KMS-11 (cell line): ENCODE measurements around the gene BLACAT1.
"Not testable (repeated sequence)": the region's sequence is repeated elsewhere in the genome, so short reads cannot be mapped to it uniquely, and the experiment has no call there.

ENCODE experiments used
- H2AFZ ChIP-seq: fragments of 200-600 bp; sonication (generic); 2 replicates; pipeline ENCODE4 v1.6.1; 2016; ENCODE audit warnings: antibody characterized with exemption, mixed run types, low read depth
- H3K27ac ChIP-seq: fragments of 200-600 bp; sonication (generic); 2 replicates; pipeline ENCODE4 v1.6.1; 2016; ENCODE audit warnings: mild to moderate bottlenecking, mixed run types
- H3K27me3 ChIP-seq: fragments of 200-600 bp; sonication (generic); 2 replicates; pipeline ENCODE4 v1.6.1; 2017; ENCODE audit warnings: mild to moderate bottlenecking, low read depth, mixed run types, moderate library complexity; ENCODE audit not compliant: insufficient read depth
- H3K36me3 ChIP-seq: fragments of 200-600 bp; sonication (generic); 2 replicates; pipeline ENCODE4 v1.6.1; 2017; ENCODE audit warnings: mild to moderate bottlenecking, mixed run types; ENCODE audit not compliant: insufficient read depth
- H3K4me1 ChIP-seq: fragments of 200-600 bp; sonication (generic); 2 replicates; pipeline ENCODE4 v1.6.1; 2016; ENCODE audit warnings: mild to moderate bottlenecking, low read depth, mixed run types; ENCODE audit not compliant: poor library complexity, severe bottlenecking
- H3K4me2 ChIP-seq: fragments of 200-600 bp; sonication (generic); 2 replicates; pipeline ENCODE4 v1.7.0; 2016; ENCODE audit warnings: mild to moderate bottlenecking, mixed run types
- H3K4me3 ChIP-seq: fragments of 200-600 bp; sonication (generic); IDR thresholded peaks from 2 replicates; pipeline ENCODE4 v1.6.1; 2017; ENCODE audit warnings: low read depth, low read length, mixed read lengths; ENCODE audit not compliant: insufficient read depth
- H3K79me2 ChIP-seq: fragments of 200-600 bp; sonication (generic); 2 replicates; pipeline ENCODE4 v1.6.1; 2016; ENCODE audit warnings: low read depth, mixed run types; ENCODE audit not compliant: insufficient read depth
- H3K9ac ChIP-seq: fragments of 200-600 bp; sonication (generic); 2 replicates; pipeline ENCODE4 v1.6.1; 2016; ENCODE audit warnings: mild to moderate bottlenecking, mixed run types
- H4K20me1 ChIP-seq: fragments of 200-600 bp; sonication (generic); 2 replicates; pipeline ENCODE4 v1.6.1; 2016; ENCODE audit warnings: mild to moderate bottlenecking, mixed run types; ENCODE audit not compliant: insufficient read depth
- CTCF ChIP-seq: fragments of 200-600 bp; sonication (generic); conservative IDR thresholded peaks from 2 replicates; pipeline ENCODE4 v1.6.1; 2017; ENCODE audit warnings: low read depth, mild to moderate bottlenecking, antibody characterized with exemption, low read length, moderate library complexity, mixed read lengths

Gene BLACAT1

GRCh38 chr1:205435578-205436573 lies 20.0 kb downstream of the BLACAT1 start:
- H3K4me2 ChIP-seq = peak overlapping the region; percentile 61; the same call in 1 of the 2 replicates
- H3K27me3 ChIP-seq = peaks cover 6% of the 10 kb centered on the region; the same call in 1 of the 2 replicates

GRCh38 chr1:205434738-205435137 lies 21.1 kb downstream of the BLACAT1 start:
- no peaks in the 10 kb centered on the region for H4K20me1 ChIP-seq
- H3K36me3 ChIP-seq = no peaks in the 10 kb centered on the region
- peak overlapping the region; percentile 61 for H3K4me2 ChIP-seq
- TF ChIP-seq CTCF = no peak
- no peaks in the 10 kb centered on the region for H3K79me2 ChIP-seq
- H2AFZ ChIP-seq = peak overlapping the region; percentile 11; the same call in 1 of the 2 replicates
- H3K9ac ChIP-seq = no peak overlapping the region; the same call in 1 of the 2 replicates
- H3K4me3 ChIP-seq = no peak overlapping the region
- H3K4me1 ChIP-seq = peaks cover 51% of the 10 kb centered on the region
- H3K27me3 ChIP-seq = peaks cover 6% of the 10 kb centered on the region; the same call in 1 of the 2 replicates
- H3K27ac ChIP-seq = no peak overlapping the region

More at GRCh38 chr1:205435578-205436573, 20.0 kb downstream of the BLACAT1 start:
- Histone ChIP-seq H2AFZ (no peak overlapping the region), H4K20me1 (no peaks in the 10 kb centered on the region), H3K36me3 (no peaks in the 10 kb centered on the region), H3K9ac (no peak overlapping the region), H3K4me3 (no peak overlapping the region), H3K27ac (no peak overlapping the region), H3K4me1 (peaks cover 61% of the 10 kb centered on the region), H3K79me2 (no peaks in the 10 kb centered on the region)
- no peak for TF ChIP-seq CTCF

GRCh38 chr1:205432692-205433091 lies 23.2 kb downstream of the BLACAT1 start:
- not testable (repeated sequence) for H3K9ac ChIP-seq, H3K27me3 ChIP-seq, H3K36me3 ChIP-seq, H3K4me3 ChIP-seq, H3K27ac ChIP-seq, H2AFZ ChIP-seq, H3K79me2 ChIP-seq, H4K20me1 ChIP-seq, H3K4me2 ChIP-seq
- H3K4me1 ChIP-seq = peaks cover 47% of the 10 kb centered on the region

- Histone ChIP-seq H3K4me3 (no peak overlapping the region), H3K9ac (no peak overlapping the region), H3K4me2 (no peak overlapping the region), H3K27me3 (peaks cover 6% of the 10 kb centered on the region; the same call in 1 of the 2 replicates), H3K36me3 (no peaks in the 10 kb centered on the region), H3K27ac (no peak overlapping the region), H3K4me1 (peaks cover 41% of the 10 kb centered on the region), H4K20me1 (no peaks in the 10 kb centered on the region), H2AFZ (no peak overlapping the region), H3K79me2 (no peaks in the 10 kb centered on the region)
- no peak for TF ChIP-seq CTCF
Measured at GRCh38 chr1:205432116-205432515, 23.7 kb downstream of the BLACAT1 start.
